ENCODE data around the gene TBX5.

Gene TBX5

DNA sequence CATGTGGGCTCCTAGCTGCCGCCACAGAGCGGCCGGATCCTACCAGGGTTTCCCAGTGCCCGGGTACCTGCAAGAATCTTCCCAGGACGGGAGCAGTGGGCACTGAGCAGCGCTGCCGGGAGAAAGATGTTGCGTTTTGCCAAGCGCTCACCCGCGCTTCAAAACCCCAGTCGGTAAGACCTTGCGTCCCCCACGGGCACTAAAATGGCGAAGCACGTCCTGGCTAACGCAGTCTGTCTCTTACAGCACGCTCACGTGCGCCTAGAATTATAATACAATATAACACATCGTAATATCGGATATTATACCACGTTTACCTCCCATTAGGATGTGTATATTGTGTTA, 35.1 kb upstream of the TBX5 start:
- no peaks in the 10 kb centered on the region for H3K36me3 Mint-ChIP-seq
- no peak for ATAC-seq (replicated peaks)
- DNase-seq, result no peak
- H3K4me3 Mint-ChIP-seq, result no peak overlapping the region
- no peaks in the 10 kb centered on the region for H3K4me1 Mint-ChIP-seq
- peaks cover 71 to 98% of the 10 kb centered on the region in 2 donors for H3K27me3 Mint-ChIP-seq
- peak overlapping the region; percentile 51 for H3K27ac Mint-ChIP-seq
- H3K9me3 Mint-ChIP-seq, result peaks cover 6% of the 10 kb centered on the region in 2 donors

DNA sequence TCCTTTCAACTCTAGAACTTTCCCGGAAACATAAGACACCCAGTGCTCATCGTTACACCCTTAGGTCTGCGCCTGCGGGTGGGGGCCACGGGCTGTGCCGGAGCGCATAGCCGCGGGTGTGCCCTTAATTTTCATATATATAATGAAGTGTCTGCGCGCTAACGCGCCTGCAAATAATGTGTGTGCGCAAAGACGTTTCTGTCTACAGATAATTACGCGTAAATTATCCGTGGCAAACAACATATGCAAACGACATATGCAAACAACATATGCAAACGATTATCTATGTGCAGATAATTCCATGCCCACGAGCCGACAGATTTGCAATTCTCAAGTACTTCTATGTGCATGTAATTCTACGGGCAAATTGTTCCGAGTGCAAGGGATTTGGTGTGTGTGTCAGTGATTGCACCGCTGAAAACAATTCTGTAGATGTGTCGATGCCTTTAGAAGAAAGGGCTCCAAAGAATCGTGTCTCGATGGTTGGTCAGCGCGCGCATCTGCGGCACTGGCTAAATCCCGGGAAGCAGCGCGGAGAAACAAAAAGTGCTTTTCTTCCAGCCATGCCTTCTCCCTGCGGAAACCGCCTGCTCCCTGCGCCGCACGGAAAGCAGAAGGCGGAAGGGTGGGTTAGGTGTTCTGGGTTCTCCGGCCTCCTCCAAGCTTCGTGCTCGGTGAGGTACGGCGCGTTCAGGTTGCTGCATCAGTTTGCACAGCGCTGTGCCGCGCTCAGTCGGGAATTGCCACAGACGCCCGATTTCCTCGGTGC, 34.5 kb upstream of the TBX5 start:
- H3K4me3 Mint-ChIP-seq, result no peak overlapping the region
- ATAC-seq (replicated peaks) (no peak), DNase-seq (no peak)
- peaks cover 70 to 93% of the 10 kb centered on the region in 2 donors for H3K27me3 Mint-ChIP-seq
- no peaks in the 10 kb centered on the region for H3K4me1 Mint-ChIP-seq
- peak overlapping the region; percentile 84 for H3K27ac Mint-ChIP-seq
- no peaks in the 10 kb centered on the region for H3K36me3 Mint-ChIP-seq
- H3K9me3 Mint-ChIP-seq, result peaks cover 6% of the 10 kb centered on the region in 2 donors

DNA sequence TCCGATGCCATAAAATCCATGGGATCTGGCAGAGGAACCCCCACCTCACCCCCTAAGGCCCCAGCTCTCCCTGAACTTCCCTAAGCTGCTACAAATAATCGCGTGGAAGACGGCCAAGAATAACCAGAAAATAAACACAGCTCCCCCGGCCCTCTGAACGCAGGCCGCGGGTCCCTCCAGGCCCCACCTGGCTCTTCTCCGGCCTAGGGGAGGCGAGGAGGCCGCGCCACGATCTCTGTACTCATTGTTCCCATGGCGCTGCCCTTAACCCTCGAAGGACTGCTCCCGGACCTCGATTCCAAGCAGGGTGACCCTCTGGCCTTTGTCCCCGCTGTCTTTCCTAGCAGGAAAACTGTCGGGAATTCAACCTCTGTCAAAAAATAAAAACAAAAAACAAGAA, 33.9 kb upstream of the TBX5 start:
- Mint-ChIP-seq H3K36me3 (no peaks in the 10 kb centered on the region), H3K27me3 (peaks cover 65 to 89% of the 10 kb centered on the region in 2 donors), H3K27ac (peak overlapping the region; percentile 84), H3K4me3 (no peak overlapping the region), H3K4me1 (no peaks in the 10 kb centered on the region), H3K9me3 (peaks cover 6% of the 10 kb centered on the region in 2 donors)
- ATAC-seq (replicated peaks) (no peak), DNase-seq (no peak)

DNA sequence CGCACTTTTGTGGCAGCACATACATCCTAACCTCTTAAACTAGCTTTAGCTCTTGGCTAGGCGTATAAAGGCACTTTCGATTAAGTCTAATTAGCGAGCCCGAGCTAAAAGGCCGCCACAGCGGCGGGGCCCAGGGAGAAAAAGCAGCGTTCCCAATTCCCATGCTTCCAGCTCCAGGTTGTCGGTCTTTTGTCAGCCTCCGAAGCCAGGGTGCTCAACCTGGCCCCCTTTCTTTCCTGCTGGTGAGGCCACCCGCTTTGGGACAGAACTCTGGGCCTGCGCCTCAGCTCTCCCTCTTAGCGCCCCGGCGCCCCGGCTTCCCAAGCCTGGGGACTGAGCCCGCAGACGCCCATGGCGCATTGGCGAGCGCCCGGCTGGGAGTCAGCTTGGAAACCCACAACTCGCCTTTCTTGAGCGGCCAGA, 33.3 kb upstream of the TBX5 start:
- ATAC-seq (replicated peaks) (no peak), DNase-seq (no peak)
- Mint-ChIP-seq H3K4me3 (no peak overlapping the region), H3K4me1 (no peaks in the 10 kb centered on the region), H3K9me3 (peaks cover 6% of the 10 kb centered on the region in 2 donors), H3K27me3 (peaks cover 65 to 89% of the 10 kb centered on the region in 2 donors), H3K27ac (no peak overlapping the region), H3K36me3 (no peaks in the 10 kb centered on the region)

DNA sequence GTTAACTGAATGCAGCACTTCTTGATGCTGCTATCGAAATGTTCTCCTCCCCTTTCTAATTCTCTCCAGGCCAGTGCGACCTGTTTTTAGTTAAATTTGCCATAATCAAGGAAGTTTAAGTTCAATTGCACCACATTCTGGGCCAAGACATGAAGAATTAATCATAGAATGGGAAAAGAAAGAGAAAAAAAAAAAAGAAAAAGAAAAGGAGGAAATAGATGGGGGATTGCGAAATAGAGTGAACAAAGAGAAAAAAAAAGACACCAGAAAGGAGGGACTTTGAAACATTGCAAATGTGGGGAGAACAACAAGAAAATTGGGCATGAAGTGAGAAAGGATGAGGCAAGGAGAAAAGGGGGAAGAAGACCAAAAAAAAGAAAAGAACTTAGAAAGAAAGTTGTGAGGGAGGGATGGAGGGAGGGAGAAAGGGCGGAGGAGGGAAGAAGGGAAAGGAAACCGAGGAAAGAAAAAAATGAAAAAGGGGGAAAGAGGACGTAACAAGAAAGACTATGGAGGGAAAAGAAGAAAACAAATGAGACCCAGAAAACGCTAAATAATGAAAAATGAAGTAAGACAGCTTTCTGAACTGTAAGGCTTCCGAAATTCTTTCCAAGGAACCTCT, 32.8 kb upstream of the TBX5 start:
- no peaks in the 10 kb centered on the region for H3K36me3 Mint-ChIP-seq
- DNase-seq (no peak), ATAC-seq (replicated peaks) (no peak)
- peaks cover 6% of the 10 kb centered on the region in 2 donors for H3K9me3 Mint-ChIP-seq
- H3K27me3 Mint-ChIP-seq, result peaks cover 65 to 86% of the 10 kb centered on the region in 2 donors
- no peak overlapping the region for H3K27ac Mint-ChIP-seq
- no peak overlapping the region for H3K4me3 Mint-ChIP-seq
- no peaks in the 10 kb centered on the region for H3K4me1 Mint-ChIP-seq

DNA sequence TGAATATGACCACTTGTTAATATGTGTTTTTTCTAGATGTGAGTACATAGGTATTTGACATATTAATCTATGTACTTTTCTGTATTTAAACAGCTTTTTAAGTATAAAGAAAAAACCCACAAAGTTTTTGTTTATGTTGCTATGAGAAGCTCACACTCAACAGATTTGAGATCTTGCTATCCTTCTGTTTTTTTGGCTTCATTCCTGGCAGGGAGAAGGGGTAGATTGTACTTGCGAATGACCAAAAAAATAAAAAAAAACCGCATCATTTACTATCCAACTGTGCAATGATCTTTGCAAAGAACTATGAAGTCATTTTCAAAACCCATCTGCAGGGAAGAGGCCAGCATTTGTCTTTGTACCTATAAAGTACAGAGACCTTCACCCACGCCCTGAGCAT, 28.4 kb upstream of the TBX5 start:
- DNase-seq (no peak), ATAC-seq (replicated peaks) (no peak)
- Mint-ChIP-seq H3K9me3 (peaks cover 6 to 7% of the 10 kb centered on the region in 2 donors), H3K4me3 (no peak overlapping the region), H3K27me3 (peaks cover 25 to 51% of the 10 kb centered on the region in 2 donors), H3K27ac (no peak overlapping the region), H3K36me3 (no peaks in the 10 kb centered on the region), H3K4me1 (no peaks in the 10 kb centered on the region)

DNA sequence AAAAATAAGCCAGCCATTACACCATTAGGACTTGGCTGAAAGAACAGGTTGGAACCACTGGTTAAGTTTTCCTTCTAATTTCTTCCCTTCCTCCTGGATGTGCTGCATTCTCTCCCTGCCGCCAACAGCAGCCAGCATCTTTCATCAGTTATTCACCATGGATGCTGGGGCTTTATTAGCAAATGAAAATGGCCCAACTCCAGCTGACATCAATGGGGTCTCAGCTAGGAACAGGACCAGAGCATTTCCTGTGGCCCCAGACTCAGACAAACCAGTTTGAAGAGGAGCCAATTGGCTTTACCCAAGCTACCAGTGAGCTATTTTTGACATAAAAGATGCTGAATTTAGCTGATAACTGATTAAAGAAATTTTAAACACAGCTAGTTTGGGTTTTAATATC, 26.0 kb upstream of the TBX5 start:
- DNase-seq (no peak), ATAC-seq (replicated peaks) (no peak)
- Mint-ChIP-seq H3K4me1 (no peaks in the 10 kb centered on the region), H3K36me3 (no peaks in the 10 kb centered on the region), H3K27me3 (peaks cover 22 to 27% of the 10 kb centered on the region in 2 donors), H3K9me3 (peaks cover 6% of the 10 kb centered on the region in 2 donors), H3K4me3 (no peak overlapping the region), H3K27ac (no peak overlapping the region)

DNA sequence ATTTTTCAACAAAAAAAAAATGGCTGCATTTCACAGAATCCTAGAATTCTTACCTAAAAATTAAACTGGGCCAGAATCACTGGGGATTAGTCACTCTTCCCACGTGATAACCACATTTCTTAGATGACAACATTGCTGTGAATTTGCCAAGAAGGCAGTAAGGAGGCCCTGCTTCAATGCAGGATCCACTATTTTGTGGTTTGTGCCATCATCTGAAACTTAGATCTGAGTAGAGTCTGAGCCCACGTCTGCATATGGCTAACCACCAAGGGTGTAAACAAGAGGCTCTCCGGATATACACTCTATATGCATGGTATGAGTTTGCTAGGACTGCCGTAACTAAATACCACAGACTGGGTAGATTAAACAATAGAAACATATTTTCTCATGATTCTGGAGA, 24.4 kb upstream of the TBX5 start:
- no peak overlapping the region for H3K4me3 Mint-ChIP-seq
- ATAC-seq (replicated peaks) (no peak), DNase-seq (no peak)
- H3K9me3 Mint-ChIP-seq, result peaks cover 0 to 2% of the 10 kb centered on the region in 2 donors
- no peaks in the 10 kb centered on the region for H3K36me3 Mint-ChIP-seq
- H3K4me1 Mint-ChIP-seq, result no peaks in the 10 kb centered on the region
- peaks cover 16 to 19% of the 10 kb centered on the region in 2 donors for H3K27me3 Mint-ChIP-seq
- no peak overlapping the region for H3K27ac Mint-ChIP-seq

DNA sequence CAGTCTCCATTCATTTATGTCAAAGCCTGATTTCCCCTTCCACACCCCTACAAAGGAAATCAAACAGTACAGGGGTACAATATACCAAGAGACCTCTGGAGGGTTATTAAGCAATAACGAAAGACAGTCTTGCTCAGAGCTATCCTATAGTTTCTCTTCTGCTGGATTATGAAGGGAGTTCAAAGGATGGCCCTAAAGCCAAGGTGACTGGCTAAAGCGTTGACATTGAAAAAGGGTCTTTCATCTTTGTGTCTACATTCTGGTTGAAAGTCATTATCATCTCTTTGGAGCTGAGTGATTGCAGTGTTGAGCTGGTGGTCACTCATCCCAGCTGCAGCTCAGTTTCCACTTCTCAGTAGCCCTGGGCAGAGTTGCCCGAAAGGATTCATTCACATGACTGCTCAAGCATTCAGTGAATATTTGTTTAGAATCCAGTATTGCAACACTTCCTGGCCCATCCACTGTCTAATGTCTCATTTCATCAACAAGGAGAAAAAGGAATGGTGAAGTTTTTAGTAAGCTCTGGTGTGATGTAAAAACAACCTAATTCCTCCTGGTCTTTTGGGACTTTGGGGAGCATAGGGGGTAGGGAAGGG, 19.2 kb upstream of the TBX5 start:
- Mint-ChIP-seq H3K9me3 (peaks cover 3 to 5% of the 10 kb centered on the region in 2 donors), H3K4me3 (no peak overlapping the region), H3K4me1 (no peaks in the 10 kb centered on the region), H3K27ac (no peak overlapping the region), H3K27me3 (peaks cover 5 to 24% of the 10 kb centered on the region in 2 donors), H3K36me3 (no peaks in the 10 kb centered on the region)
- no peak for DNase-seq
- no peak for ATAC-seq (replicated peaks)

DNA sequence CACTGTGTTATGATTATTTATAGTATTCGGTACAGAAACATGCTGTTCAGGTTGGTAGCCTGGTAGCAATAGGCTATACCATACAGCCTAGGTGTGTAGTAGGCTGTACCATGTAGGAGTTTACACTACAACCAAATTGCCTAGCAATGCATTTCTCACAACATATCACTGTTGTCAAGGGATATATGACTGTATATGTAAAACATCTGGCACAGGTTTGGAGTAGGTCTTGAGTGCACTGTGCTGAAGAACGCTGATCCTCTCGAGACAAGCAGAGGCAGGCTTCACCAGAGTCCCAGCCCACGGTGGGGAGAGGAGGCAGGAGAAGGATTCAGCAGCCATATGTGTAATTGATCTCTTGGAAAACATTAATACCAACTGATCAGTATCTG, 15.0 kb upstream of the TBX5 start:
- peaks cover 5 to 10% of the 10 kb centered on the region in 2 donors for H3K9me3 Mint-ChIP-seq
- no peaks in the 10 kb centered on the region for H3K4me1 Mint-ChIP-seq
- H3K27me3 Mint-ChIP-seq, result peaks cover 37 to 38% of the 10 kb centered on the region in 2 donors
- DNase-seq, result no peak
- no peaks in the 10 kb centered on the region for H3K36me3 Mint-ChIP-seq
- ATAC-seq (replicated peaks), result no peak
- no peak overlapping the region for H3K27ac Mint-ChIP-seq
- H3K4me3 Mint-ChIP-seq, result no peak overlapping the region

DNA sequence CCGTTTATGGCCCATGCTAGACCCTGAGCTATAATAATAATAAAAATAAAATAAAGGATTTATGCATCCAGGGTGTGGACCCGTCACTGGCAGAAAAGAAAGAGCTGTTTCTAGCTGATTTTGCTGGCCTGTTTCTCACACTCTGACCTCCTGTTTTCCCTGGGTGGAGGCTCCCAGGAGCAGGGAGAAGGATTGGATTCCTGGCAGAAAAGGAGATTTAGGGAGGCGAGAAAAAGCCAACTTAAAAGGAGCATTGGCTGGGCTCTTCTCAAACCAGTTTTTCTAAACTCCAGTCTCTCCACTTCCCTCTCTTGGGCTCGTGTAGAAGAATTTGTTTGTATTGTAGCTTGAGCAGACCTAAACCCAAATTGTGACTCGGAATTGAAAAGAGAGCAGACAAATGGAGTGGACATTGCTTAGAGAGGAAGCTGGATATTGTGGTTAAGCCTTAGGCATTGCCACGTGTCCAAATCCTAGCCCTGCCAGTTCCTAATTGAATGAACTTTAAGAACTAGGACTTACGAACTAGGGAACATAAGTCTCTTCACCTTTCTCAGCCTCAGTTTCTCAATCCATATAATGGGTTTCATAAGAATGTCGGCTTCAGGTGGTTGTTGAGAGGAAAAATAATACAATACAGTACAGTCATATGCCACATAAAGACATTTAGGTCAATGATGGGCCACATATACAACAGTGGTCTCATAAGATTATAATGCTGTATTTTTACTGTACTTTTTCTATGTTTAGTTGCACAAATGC, 14.4 kb upstream of the TBX5 start:
- Mint-ChIP-seq H3K36me3 (no peaks in the 10 kb centered on the region), H3K4me1 (no peaks in the 10 kb centered on the region), H3K4me3 (no peak overlapping the region), H3K27me3 (peaks cover 40 to 42% of the 10 kb centered on the region in 2 donors), H3K9me3 (peaks cover 5 to 10% of the 10 kb centered on the region in 2 donors), H3K27ac (no peak overlapping the region)
- DNase-seq (no peak), ATAC-seq (replicated peaks) (no peak)

DNA sequence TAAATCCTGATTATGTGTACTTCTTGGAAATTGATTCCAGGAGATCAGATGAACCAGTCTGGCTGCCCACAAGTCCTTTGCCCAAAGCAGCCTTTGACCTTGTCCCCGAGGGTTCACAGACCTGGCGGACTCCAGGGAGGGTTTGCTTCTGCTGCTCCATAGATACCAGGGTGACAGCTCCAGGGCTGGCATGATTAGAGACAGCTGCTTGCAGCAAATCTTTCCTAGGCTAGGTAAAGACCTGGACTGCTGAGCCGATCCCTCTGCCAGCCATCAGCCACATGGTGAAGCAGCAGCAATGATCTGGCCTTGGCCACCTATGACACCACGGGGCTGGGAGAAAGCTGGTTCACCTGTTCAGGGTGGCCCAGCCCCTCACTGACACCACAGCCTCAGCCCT, 10.1 kb upstream of the TBX5 start:
- peaks cover 2 to 4% of the 10 kb centered on the region in 2 donors for H3K9me3 Mint-ChIP-seq
- no peak for DNase-seq
- H3K27me3 Mint-ChIP-seq, result peaks cover 57 to 77% of the 10 kb centered on the region in 2 donors
- no peak overlapping the region for H3K27ac Mint-ChIP-seq
- no peak overlapping the region for H3K4me3 Mint-ChIP-seq
- H3K36me3 Mint-ChIP-seq, result no peaks in the 10 kb centered on the region
- ATAC-seq (replicated peaks), result no peak
- H3K4me1 Mint-ChIP-seq, result peaks cover 0 to 3% of the 10 kb centered on the region in 2 donors

DNA sequence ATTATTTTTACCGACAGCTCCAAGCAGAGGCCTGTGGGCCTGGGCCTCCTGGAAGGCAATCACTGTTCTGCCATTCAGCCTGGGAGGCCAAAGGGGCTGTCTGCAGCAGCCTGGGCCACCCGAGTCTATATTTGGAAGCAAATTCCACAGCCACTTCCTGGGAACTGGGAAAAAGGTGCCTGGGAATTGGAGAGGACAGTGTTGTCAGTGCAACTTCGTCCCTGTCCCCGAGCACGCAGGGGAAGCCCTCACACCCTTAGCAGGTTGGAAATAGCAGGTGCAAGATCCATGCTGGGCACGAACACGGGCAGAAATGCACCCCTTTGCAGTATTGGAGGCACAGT, 9.6 kb upstream of the TBX5 start:
- no peak for DNase-seq
- Mint-ChIP-seq H3K4me1 (peaks cover 2 to 3% of the 10 kb centered on the region in 2 donors), H3K9me3 (peaks cover 2 to 4% of the 10 kb centered on the region in 2 donors), H3K27me3 (peaks cover 62 to 79% of the 10 kb centered on the region in 2 donors), H3K4me3 (no peak overlapping the region), H3K36me3 (no peaks in the 10 kb centered on the region), H3K27ac (no peak overlapping the region)
- ATAC-seq (replicated peaks), result no peak

DNA sequence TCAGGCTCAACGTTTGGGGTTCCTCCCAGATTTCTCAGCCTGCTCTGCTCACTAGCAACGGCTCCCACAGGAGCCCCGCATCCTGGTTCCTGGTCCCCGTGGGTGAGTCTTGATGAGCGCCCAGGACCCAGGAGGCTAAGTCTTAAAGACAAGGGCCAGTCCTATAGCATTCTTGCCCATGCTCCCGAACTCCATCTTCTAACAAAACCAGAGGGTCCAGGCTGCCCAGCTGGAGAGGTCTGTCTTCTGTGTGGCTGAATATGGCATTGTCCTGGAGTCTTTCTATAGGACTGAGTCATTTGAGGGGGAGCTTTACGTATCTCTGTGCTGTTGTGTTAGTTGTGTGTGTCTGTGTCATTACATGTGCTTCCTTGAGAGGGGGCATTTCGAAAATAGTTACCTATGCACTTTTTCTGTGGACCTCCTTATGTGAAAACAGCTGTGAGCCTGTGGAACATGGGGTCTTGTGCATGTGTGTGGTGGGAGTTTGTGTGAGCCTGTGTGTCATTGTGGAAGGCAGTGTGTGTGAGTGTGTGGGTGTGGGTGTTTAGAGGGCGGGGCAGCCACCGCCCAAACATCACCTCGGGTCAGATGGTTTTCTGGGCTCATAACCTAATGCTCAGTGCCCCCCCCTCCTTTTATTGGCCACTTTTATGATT, 9.1 kb upstream of the TBX5 start:
- Mint-ChIP-seq H3K36me3 (no peaks in the 10 kb centered on the region), H3K4me1 (peaks cover 3 to 7% of the 10 kb centered on the region in 2 donors), H3K27ac (peak overlapping the region; percentile 52), H3K9me3 (peaks cover 2 to 4% of the 10 kb centered on the region in 2 donors), H3K4me3 (no peak overlapping the region), H3K27me3 (peaks cover 67 to 84% of the 10 kb centered on the region in 2 donors)
- DNase-seq (no peak), ATAC-seq (replicated peaks) (no peak)

Data from stimulated activated naive B cell treated with anti-CD40 and anti-IgM and Interleukin-4, amounts not matched to agents 10 μg/mL and 1 μg/mL and 100 μg/mL, for 72 hours (primary cell).